SHP77 (cell line): ENCODE data around the gene PRKAR1B.
A peak's percentile ranks its signal among the peaks of the same experiment; 100 is the strongest.

Experiments
- DNase-seq, 2 experiments: peaks; one replicate each; lab custom pipeline; 2025; lab: John Stamatoyannopoulos, UW

Gene PRKAR1B

GRCh38 chr7:540997-541396, 186.1 kb downstream of the PRKAR1B start:
- DNase-seq = no peak

GRCh38 chr7:540579-540978, 186.5 kb downstream of the PRKAR1B start:
- DNase-seq = no peak

- no peak for DNase-seq
These were observed 187.2 kb downstream of the PRKAR1B start for GRCh38 chr7:539731-540411.

GRCh38 chr7:538764-539685, 188.1 kb downstream of the PRKAR1B start:
- DNase-seq = no peak

GRCh38 chr7:537911-538634, 189.0 kb downstream of the PRKAR1B start:
- no peak for DNase-seq

GRCh38 chr7:536231-536630, 190.8 kb downstream of the PRKAR1B start:
- DNase-seq = no peak

GRCh38 chr7:534959-535358, 192.1 kb downstream of the PRKAR1B start:
- DNase-seq = no peak

- no peak for DNase-seq
These were observed 193.0 kb downstream of the PRKAR1B start for GRCh38 chr7:534075-534474.

GRCh38 chr7:533266-533665, 193.8 kb downstream of the PRKAR1B start:
- DNase-seq = no peak

- no peak for DNase-seq
These were observed 194.5 kb downstream of the PRKAR1B start for GRCh38 chr7:532379-533143.

GRCh38 chr7:531777-532176, 195.3 kb downstream of the PRKAR1B start:
- no peak for DNase-seq

- DNase-seq = no peak
These were observed 198.6 kb downstream of the PRKAR1B start for GRCh38 chr7:528451-528850.

- DNase-seq = no peak
These were observed 199.4 kb downstream of the PRKAR1B start for GRCh38 chr7:527723-528122.

GRCh38 chr7:526460-527034, 200.5 kb downstream of the PRKAR1B start:
- DNase-seq = no peak

GRCh38 chr7:525740-526139, 201.3 kb downstream of the PRKAR1B start:
- DNase-seq = peak in 1 of 2 experiments; percentile 27

GRCh38 chr7:524800-525199, 202.3 kb downstream of the PRKAR1B start:
- no peak for DNase-seq

GRCh38 chr7:523347-524336, 203.4 kb downstream of the PRKAR1B start:
- peak; percentile 70 to 83 for DNase-seq

GRCh38 chr7:522951-523314, 204.1 kb downstream of the PRKAR1B start:
- no peak for DNase-seq

GRCh38 chr7:522071-522950, 204.8 kb downstream of the PRKAR1B start:
- no peak for DNase-seq
